Measurements from ENCODE around the gene MEI1. TPM values are rescaled to one million over a fixed set of nuclear protein-coding genes. Genes with fewer than 3 reads are reported as not detected.
A peak's percentile ranks its signal among the peaks of the same experiment; 100 is the strongest.

The MEI1 gene
- total RNA-seq, 2 experiments from 2014 or later, result 2.3 to 14.6 TPM

DNA sequence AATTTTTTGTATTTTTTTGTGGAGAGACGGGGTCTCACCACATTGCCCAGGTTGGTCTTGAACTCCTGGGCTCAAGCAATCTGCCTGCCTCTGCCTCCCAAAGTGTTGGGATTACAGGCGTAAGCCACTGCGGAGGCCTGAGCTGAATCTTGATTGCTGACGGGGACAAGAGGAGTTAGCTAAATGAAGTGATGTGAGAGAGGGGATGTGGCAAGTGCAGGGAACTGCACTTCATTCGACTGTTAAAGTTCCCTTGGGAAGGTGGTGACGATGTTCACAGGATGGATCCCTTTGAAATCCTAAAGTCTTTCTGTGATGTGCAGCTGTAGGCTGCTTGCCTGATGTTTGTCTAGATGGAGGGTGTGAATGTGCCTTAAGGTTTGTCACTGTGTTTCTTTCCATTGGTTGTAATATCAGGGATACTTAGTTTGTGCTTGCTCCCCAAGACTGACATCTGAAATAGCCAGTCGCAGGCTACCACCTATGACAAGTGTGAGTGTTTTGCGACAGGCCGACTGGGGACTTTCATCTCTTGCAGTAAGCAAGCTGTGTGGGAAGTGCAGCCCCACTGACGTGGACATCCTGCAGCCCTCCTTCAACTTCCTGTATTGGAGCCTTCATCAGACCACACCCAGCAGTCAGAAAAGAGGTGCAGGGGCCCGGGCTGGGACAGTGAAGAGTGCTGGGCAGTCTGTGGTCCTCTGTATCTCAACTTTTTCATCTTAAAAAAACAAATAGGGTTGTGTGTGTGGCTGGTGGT lies 81.6 kb downstream of the MEI1 start:
- Histone ChIP-seq H4K20me1 (ENCODE audit: insufficient read depth, low read length) (no peaks in the 10 kb centered on the region), H3K9me3 (ENCODE audit: low read length) (no peaks in the 10 kb centered on the region), H3K36me3 (ENCODE audit: insufficient read depth, low read length) (no peaks in the 10 kb centered on the region), H3K4me3 (ENCODE audit: low read depth, low read length, poor library complexity, severe bottlenecking) (peak overlapping the region; percentile 22), H2AFZ (ENCODE audit: low read length) (peak overlapping the region; percentile 93), H3K4me1 (ENCODE audit: insufficient read depth, low read length, poor library complexity, severe bottlenecking) (peaks cover 14% of the 10 kb centered on the region), H3K27ac (ENCODE audit: low read depth, low read length, poor library complexity, severe bottlenecking) (no peak overlapping the region), H3K9me2 (ENCODE audit: insufficient read depth, low read length) (no peaks in the 10 kb centered on the region), H3K79me2 (ENCODE audit: insufficient read depth, low read depth, low read length) (no peaks in the 10 kb centered on the region), H3K4me2 (ENCODE audit: low read length) (peak overlapping the region; percentile 52)
- intact Hi-C loops (cut with micrococcal nuclease; ENCODE audit: unreplicated experiment), result loop anchor here (1.0 kb wide), 1 partner anchor 35 kb away; no protein-coding TSS in a partner anchor
- ChIA-PET POLR2A (interaction anchor here (0.6 to 2.7 kb wide), 10 partner anchors 10 to 549 kb away, joined by 3 to 39 read pairs (median 5); partner anchors contain the start of gene CCDC134), CTCF (ENCODE audit: unreplicated experiment) (interaction anchor here (0.8 to 1.8 kb wide), 5 partner anchors 8 to 114 kb away, joined by 3 to 7 read pairs (median 3); no protein-coding TSS in a partner anchor)
- TF ChIP-seq, protein P1, sequence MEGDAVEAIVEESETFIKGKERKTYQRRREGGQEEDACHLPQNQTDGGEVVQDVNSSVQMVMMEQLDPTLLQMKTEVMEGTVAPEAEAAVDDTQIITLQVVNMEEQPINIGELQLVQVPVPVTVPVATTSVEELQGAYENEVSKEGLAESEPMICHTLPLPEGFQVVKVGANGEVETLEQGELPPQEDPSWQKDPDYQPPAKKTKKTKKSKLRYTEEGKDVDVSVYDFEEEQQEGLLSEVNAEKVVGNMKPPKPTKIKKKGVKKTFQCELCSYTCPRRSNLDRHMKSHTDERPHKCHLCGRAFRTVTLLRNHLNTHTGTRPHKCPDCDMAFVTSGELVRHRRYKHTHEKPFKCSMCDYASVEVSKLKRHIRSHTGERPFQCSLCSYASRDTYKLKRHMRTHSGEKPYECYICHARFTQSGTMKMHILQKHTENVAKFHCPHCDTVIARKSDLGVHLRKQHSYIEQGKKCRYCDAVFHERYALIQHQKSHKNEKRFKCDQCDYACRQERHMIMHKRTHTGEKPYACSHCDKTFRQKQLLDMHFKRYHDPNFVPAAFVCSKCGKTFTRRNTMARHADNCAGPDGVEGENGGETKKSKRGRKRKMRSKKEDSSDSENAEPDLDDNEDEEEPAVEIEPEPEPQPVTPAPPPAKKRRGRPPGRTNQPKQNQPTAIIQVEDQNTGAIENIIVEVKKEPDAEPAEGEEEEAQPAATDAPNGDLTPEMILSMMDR (conservative IDR thresholded peaks at IDR 0.05; ENCODE audit: low read length), result no peak
- no peak for TF ChIP-seq EZH2phosphoT487 (IDR thresholded peaks at IDR 0.05; ENCODE audit: borderline replicate concordance, low read depth, low read length)
- no TSS peak for BruUV-seq (replicated peaks)
- peak; percentile 78 for DNase-seq (ENCODE audit: low spot score)

- no peak for DNase-seq (ENCODE audit: low spot score)
- POLR2A ChIA-PET, result interaction anchor here (0.6 to 2.7 kb wide), 9 partner anchors 9 to 548 kb away, joined by 3 to 39 read pairs (median 5); partner anchors contain the start of gene CCDC134
- Histone ChIP-seq H3K4me3 (ENCODE audit: low read depth, low read length, poor library complexity, severe bottlenecking) (peak overlapping the region; percentile 22), H3K4me1 (ENCODE audit: insufficient read depth, low read length, poor library complexity, severe bottlenecking) (peaks cover 14% of the 10 kb centered on the region), H3K27ac (ENCODE audit: low read depth, low read length, poor library complexity, severe bottlenecking) (no peak overlapping the region), H3K36me3 (ENCODE audit: insufficient read depth, low read length) (no peaks in the 10 kb centered on the region), H3K9me3 (ENCODE audit: low read length) (no peaks in the 10 kb centered on the region), H3K4me2 (ENCODE audit: low read length) (peak overlapping the region; percentile 52), H3K9me2 (ENCODE audit: insufficient read depth, low read length) (no peaks in the 10 kb centered on the region), H4K20me1 (ENCODE audit: insufficient read depth, low read length) (no peaks in the 10 kb centered on the region), H2AFZ (ENCODE audit: low read length) (peak overlapping the region; percentile 93), H3K79me2 (ENCODE audit: insufficient read depth, low read depth, low read length) (no peaks in the 10 kb centered on the region)
- BruUV-seq (replicated peaks), result TSS peak; percentile 89
- intact Hi-C loops (cut with micrococcal nuclease; ENCODE audit: unreplicated experiment), result loop anchor here (1.0 kb wide), 1 partner anchor 35 kb away; no protein-coding TSS in a partner anchor
- CTCF ChIA-PET (ENCODE audit: unreplicated experiment), result interaction anchor here (0.8 to 1.8 kb wide), 5 partner anchors 8 to 115 kb away, joined by 3 to 7 read pairs (median 3); no protein-coding TSS in a partner anchor
- TF ChIP-seq, protein P1 (conservative IDR thresholded peaks at IDR 0.05; ENCODE audit: low read length), result no peak
- no peak for TF ChIP-seq EZH2phosphoT487 (IDR thresholded peaks at IDR 0.05; ENCODE audit: borderline replicate concordance, low read depth, low read length)
These were observed 82.2 kb downstream of the MEI1 start for GRCh38 chr22:41781507-41781906.

All from OCI-LY7 (cell line).